Activated T-cell treated with anti-CD3 and anti-CD28 coated beads, Interleukin-2, amount 50 U/mL, for 1 hour (primary cell): ENCODE measurements around the gene GPC6.

ENCODE experiments used
- DNase-seq: peaks from one replicate; pipeline ENCODE4 v3.0.0-alpha.2; 2020

GPC6 gene

GRCh38 chr13:94318418-94318817 lies 1091.8 kb downstream of the GPC6 start:
- no peak for DNase-seq

- DNase-seq = no peak
Observed at GRCh38 chr13:94319501-94319900, 1092.9 kb downstream of the GPC6 start.

DNA sequence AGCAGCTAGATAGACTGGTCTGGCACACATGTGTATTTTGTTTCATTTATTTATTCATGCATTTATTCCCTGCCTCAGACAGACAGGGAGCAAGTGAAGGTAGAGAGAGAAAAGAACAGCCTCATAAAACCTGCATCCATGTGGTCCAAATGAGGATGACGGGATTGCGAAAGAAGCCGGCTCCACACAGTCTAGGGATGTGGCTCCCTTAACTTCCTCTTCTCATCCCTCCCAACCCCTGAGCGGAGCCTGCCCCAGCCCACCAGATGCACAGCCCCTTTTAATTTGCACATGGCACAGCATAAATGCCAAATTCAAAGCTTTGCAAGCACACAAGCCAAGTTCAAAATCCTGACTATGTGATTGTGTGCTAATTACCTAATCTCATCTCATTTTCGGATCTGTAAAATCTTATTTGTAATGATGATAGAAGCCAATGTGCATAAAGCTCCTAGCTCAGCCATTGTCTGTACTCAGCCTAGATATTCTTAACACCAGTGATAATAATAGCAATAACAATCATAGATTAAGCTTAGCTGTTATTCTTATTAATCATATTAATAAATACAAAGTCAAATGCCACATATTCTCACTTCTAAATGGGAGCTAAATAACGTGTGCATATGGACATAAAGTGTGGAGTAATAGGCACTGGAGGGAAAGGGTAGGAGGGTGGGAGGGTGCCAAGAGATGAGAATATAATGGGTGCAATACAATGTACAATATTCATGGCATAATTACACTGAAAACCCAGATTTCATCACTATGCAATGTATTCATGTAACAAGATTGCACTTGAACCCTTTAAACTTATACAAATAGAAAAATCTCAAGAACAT lies 1096.5 kb downstream of the GPC6 start:
- no peak for DNase-seq

- DNase-seq = no peak
Observed at GRCh38 chr13:94323764-94324758, 1097.5 kb downstream of the GPC6 start.

- no peak for DNase-seq
Observed at GRCh38 chr13:94324767-94325540, 1098.3 kb downstream of the GPC6 start.

DNA sequence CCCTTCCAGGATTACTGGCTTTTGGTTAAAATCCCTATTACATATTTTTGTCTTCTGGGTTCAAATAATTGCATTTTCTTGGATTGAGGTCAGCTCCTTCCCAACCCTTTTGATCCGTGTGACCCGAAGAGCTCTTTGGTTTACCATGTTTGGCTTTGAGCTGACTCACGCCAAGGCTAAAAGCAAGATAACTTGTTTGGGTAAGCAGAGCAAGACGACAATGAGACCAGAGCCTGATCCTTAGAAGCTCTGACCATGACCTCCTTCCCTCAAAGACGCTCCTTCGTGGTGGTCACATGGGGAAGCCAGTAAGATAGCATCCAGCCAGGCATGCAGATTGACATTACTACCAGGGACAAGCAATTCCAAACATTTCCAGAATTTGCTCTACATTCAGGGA lies 1099.0 kb downstream of the GPC6 start:
- DNase-seq = no peak

DNA sequence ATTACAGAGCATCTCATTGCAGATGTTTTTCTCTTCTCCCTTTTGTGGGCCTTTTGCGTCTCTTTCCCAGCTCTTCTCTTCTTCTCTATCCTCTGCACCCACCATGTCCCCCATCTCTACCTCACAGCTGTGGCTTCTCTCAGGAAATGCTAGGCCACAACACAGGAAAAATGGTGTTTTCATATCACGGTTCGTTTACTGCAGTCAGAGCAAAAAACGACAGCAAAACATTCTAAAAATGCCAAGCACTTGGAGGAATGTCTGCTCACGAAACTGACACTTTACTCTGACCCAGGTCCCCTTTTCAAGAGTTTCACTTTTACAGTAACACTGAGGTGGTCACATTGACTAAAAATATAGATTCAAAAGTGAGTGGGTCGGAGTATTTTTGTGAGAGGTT lies 1100.7 kb downstream of the GPC6 start:
- no peak for DNase-seq

DNA sequence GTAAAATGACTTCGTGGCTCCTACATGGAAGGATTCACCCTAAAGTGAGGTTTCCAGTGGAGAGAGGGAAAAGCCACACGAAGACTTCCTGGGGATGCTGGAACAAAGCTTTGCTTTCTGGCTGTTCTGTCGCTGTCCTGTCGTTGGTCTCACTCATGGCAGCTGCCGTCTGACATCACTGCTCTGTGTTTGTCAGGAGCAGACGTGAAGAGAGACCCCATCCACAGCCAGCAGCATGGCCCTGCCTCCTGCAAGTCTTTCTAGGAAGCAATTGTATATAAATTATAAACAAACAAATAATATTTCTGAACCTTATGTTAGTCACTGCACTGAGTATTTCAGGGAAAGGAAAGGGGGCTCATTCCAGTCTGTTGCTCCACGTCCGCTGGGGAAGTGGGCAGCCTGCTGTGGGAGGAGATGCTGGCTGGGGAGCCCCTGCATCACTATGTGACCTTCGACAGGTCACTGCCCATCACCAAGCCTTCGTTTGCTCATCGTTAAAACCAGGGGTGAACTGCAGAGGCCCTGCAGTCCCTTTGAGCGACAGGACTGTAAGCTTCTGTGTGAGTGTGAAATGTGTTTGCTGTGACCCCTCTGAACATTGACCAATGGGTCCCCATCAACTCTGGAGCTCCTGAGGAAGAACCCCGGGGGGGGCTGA lies 1101.9 kb downstream of the GPC6 start:
- no peak for DNase-seq

DNA sequence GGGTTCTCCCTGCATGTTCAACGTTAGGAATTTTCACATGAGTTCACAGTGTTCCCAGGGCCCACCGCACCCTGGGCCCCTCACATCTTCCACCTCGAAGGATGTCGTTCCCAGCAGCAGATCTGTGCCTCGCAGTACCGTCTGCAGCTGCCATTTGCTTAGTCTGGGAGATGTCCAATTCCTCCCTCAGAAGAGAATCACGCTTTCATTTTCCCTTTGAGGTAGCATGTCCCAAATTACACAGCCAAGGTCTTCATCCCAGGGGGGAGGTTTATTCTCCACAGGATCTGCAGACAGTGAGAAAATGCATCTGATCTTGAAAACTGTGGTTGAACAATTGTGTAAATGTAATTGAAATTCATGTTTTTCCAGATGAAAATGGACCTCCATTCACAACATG lies 1102.7 kb downstream of the GPC6 start:
- DNase-seq = no peak

- DNase-seq = no peak
Observed at GRCh38 chr13:94329754-94330551, 1103.3 kb downstream of the GPC6 start.

DNA sequence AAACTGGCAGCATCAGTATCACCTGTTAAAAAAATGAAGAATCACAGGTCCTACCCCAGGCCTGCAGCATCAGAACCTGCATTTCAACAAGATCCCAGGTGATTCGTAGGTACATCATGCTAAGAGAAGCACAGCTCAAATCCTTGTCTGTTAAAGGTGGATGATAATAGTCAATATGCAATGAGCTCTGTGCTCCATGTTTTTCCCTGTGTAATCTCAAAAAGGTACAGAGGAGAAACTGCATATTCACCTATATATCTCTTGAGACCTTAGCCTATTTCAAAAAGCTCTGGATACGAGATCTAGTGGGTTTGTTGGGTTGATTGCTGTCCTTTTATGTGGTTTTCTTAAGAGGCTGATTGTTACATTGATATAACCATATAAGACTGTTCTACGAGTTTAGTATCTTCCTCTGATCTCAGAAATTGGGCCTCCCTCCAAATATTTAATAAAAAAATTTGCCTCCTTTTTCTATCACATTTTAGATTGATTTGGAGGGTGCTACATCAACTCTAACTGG lies 1104.0 kb downstream of the GPC6 start:
- no peak for DNase-seq

GRCh38 chr13:94331281-94331680 lies 1104.7 kb downstream of the GPC6 start:
- DNase-seq = no peak

GRCh38 chr13:94332359-94333096 lies 1105.9 kb downstream of the GPC6 start:
- DNase-seq = no peak

DNA sequence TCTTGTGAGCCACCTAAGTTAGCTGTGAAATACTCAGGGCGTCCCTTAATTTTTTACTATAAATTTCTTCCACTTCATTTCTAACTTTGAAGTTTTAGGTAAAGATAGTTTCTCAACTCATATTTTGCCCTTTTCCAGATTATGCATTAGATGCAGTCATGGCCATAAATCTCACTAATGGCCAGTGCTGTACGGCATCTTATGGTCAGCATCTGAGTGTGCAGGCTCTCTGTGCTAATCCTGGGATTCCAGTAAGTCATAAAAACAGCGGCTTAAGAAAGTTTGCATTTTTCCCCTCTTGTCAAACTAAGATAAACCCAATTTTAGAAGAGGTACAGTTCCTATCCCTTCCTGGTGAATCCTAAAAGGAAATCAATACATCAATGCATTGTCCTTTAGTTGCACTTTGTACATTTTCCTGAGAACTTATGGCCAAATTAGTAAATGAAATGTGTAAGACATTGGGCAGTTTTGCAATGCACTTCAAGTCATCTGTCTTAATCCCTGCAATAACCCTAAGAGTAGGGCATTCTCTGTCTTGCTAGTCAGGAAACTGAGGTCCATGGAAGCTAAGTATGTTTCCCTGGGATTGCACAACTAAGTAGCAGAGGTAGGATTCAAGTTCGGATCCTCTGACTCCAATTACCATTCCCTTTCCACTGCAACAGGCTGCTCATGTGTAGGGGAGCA lies 1106.7 kb downstream of the GPC6 start:
- DNase-seq = no peak

GRCh38 chr13:94335761-94336526 lies 1109.3 kb downstream of the GPC6 start:
- DNase-seq = no peak

GRCh38 chr13:94339116-94339687 lies 1112.6 kb downstream of the GPC6 start:
- DNase-seq = no peak

GRCh38 chr13:94342436-94343242 lies 1116.0 kb downstream of the GPC6 start:
- no peak for DNase-seq

- no peak for DNase-seq
Observed at GRCh38 chr13:94343243-94343585, 1116.6 kb downstream of the GPC6 start.
